Measurements from ENCODE around the gene FAM78B. TPM values are rescaled to one million over a fixed set of nuclear protein-coding genes. Genes with fewer than 3 reads are reported as not detected.
A peak's percentile ranks its signal among the peaks of the same experiment; 100 is the strongest.

FAM78B gene
- total RNA-seq, 1 experiment from 2014 or later: 1.1 TPM

GRCh38 chr1:166153525-166154314 is 13.1 kb downstream of the FAM78B start:
- no peak for TF ChIP-seq CTCF (IDR thresholded peaks at IDR 0.05; ENCODE audit: unreplicated experiment)
- no peaks in the 10 kb centered on the region for H3K27me3 Mint-ChIP-seq (ENCODE audit: insufficient read depth, unreplicated experiment)
- DNase-seq (ENCODE audit: unreplicated experiment): no peak
- ChIA-PET CTCF (interaction anchor here (0.8 to 1.1 kb wide), 2 partner anchors 21 to 225 kb away, joined by 4 read pairs; no protein-coding TSS in a partner anchor), POLR2A (no interaction called here)
- no peaks in the 10 kb centered on the region for H3K4me1 Mint-ChIP-seq (ENCODE audit: insufficient read depth, unreplicated experiment)
- intact Hi-C loops (cut with micrococcal nuclease): no loop called here
- no peak overlapping the region for H3K4me3 Mint-ChIP-seq (ENCODE audit: unreplicated experiment)
- H3K27ac Mint-ChIP-seq (ENCODE audit: low read depth, unreplicated experiment): no peak overlapping the region
- H3K9me3 Mint-ChIP-seq (ENCODE audit: unreplicated experiment): no peaks in the 10 kb centered on the region
- BruUV-seq (replicated peaks): no TSS peak
- no peaks in the 10 kb centered on the region for H3K36me3 Mint-ChIP-seq (ENCODE audit: insufficient read depth, unreplicated experiment)

GRCh38 chr1:166152978-166153377 is 13.8 kb downstream of the FAM78B start:
- Mint-ChIP-seq H3K36me3 (ENCODE audit: insufficient read depth, unreplicated experiment) (no peaks in the 10 kb centered on the region), H3K27ac (ENCODE audit: low read depth, unreplicated experiment) (no peak overlapping the region), H3K9me3 (ENCODE audit: unreplicated experiment) (no peaks in the 10 kb centered on the region), H3K4me3 (ENCODE audit: unreplicated experiment) (no peak overlapping the region), H3K27me3 (ENCODE audit: insufficient read depth, unreplicated experiment) (no peaks in the 10 kb centered on the region), H3K4me1 (ENCODE audit: insufficient read depth, unreplicated experiment) (no peaks in the 10 kb centered on the region)
- no peak for TF ChIP-seq CTCF (IDR thresholded peaks at IDR 0.05; ENCODE audit: unreplicated experiment)
- no peak for DNase-seq (ENCODE audit: unreplicated experiment)
- ChIA-PET CTCF (interaction anchor here (0.6 to 1.1 kb wide), 5 partner anchors 9 to 224 kb away, joined by 3 to 4 read pairs (median 4); no protein-coding TSS in a partner anchor), POLR2A (no interaction called here)
- no TSS peak for BruUV-seq (replicated peaks)
- intact Hi-C loops (cut with micrococcal nuclease): no loop called here

GRCh38 chr1:166151804-166152203 is 15.0 kb downstream of the FAM78B start:
- intact Hi-C loops (cut with micrococcal nuclease): no loop called here
- TF ChIP-seq CTCF (IDR thresholded peaks at IDR 0.05; ENCODE audit: unreplicated experiment): no peak
- H3K36me3 Mint-ChIP-seq (ENCODE audit: insufficient read depth, unreplicated experiment): no peaks in the 10 kb centered on the region
- H3K27me3 Mint-ChIP-seq (ENCODE audit: insufficient read depth, unreplicated experiment): no peaks in the 10 kb centered on the region
- H3K4me1 Mint-ChIP-seq (ENCODE audit: insufficient read depth, unreplicated experiment): no peaks in the 10 kb centered on the region
- POLR2A ChIA-PET: no interaction called here
- no peak for DNase-seq (ENCODE audit: unreplicated experiment)
- no peaks in the 10 kb centered on the region for H3K9me3 Mint-ChIP-seq (ENCODE audit: unreplicated experiment)
- H3K4me3 Mint-ChIP-seq (ENCODE audit: unreplicated experiment): no peak overlapping the region
- CTCF ChIA-PET: interaction anchor here (0.6 to 1.4 kb wide), 4 partner anchors 9 to 435 kb away, joined by 3 to 5 read pairs (median 4); no protein-coding TSS in a partner anchor
- no peak overlapping the region for H3K27ac Mint-ChIP-seq (ENCODE audit: low read depth, unreplicated experiment)
- no TSS peak for BruUV-seq (replicated peaks)

- no TSS peak for BruUV-seq (replicated peaks)
- DNase-seq (ENCODE audit: unreplicated experiment): peak; percentile 63
- CTCF ChIA-PET: interaction anchor here (0.5 to 1.2 kb wide), 5 partner anchors 10 to 446 kb away, joined by 3 to 5 read pairs (median 4); no protein-coding TSS in a partner anchor
Observed at GRCh38 chr1:166145499-166145898, 21.3 kb downstream of the FAM78B start.

More at GRCh38 chr1:166145499-166145898, 21.3 kb downstream of the FAM78B start:
- H3K4me3 Mint-ChIP-seq (ENCODE audit: unreplicated experiment): no peak overlapping the region
- no peaks in the 10 kb centered on the region for H3K9me3 Mint-ChIP-seq (ENCODE audit: unreplicated experiment)
- POLR2A ChIA-PET: no interaction called here
- H3K27me3 Mint-ChIP-seq (ENCODE audit: insufficient read depth, unreplicated experiment): no peaks in the 10 kb centered on the region
- H3K27ac Mint-ChIP-seq (ENCODE audit: low read depth, unreplicated experiment): no peak overlapping the region
- TF ChIP-seq CTCF (IDR thresholded peaks at IDR 0.05; ENCODE audit: unreplicated experiment): no peak
- peaks cover 12% of the 10 kb centered on the region for H3K4me1 Mint-ChIP-seq (ENCODE audit: insufficient read depth, unreplicated experiment)
- H3K36me3 Mint-ChIP-seq (ENCODE audit: insufficient read depth, unreplicated experiment): no peaks in the 10 kb centered on the region
- intact Hi-C loops (cut with micrococcal nuclease): no loop called here
